AG09309 (cell line): ENCODE measurements around the gene STIP1.

ENCODE experiments used
- DNase-seq: peaks from one replicate; pipeline ENCODE4 v3.0.0-alpha.2; 2010; ENCODE audit warnings: low read depth
- H3K4me3 ChIP-seq: 2 replicates; pipeline ENCODE4 v1.5.1; 2011; ENCODE audit warnings: mild to moderate bottlenecking, low read depth, low read length, moderate library complexity; ENCODE audit not compliant: control insufficient read depth
- CTCF ChIP-seq: IDR thresholded peaks from 2 replicates; pipeline ENCODE4 v1.5.1; 2011; ENCODE audit warnings: mild to moderate bottlenecking, low read depth, low read length, inconsistent platforms; ENCODE audit not compliant: insufficient read depth, control insufficient read depth; ENCODE audit errors: missing control alignments

Gene STIP1

GRCh38 chr11:64204464-64204989 is 18.6 kb downstream of the STIP1 start:
- peak; percentile 83 for TF ChIP-seq CTCF
- H3K4me3 ChIP-seq, result no peak overlapping the region
- DNase-seq, result peak; percentile 83

- no peak within 1 kb of the TSS for H3K4me3 ChIP-seq
- no peak for TF ChIP-seq CTCF
- DNase-seq, result no peak
Observed at GRCh38 chr11:64206457-64207255, 20.7 kb downstream of the STIP1 start, which contains the start of gene FERMT3. FERMT3 (plus strand) TSS chr11:64206721; CDS start chr11:64207365, 644 bp downstream.

GRCh38 chr11:64207256-64208085 is 21.5 kb downstream of the STIP1 start:
- H3K4me3 ChIP-seq, result no peak overlapping the region
- TF ChIP-seq CTCF, result no peak
- DNase-seq, result no peak

GRCh38 chr11:64208086-64208795 is 22.3 kb downstream of the STIP1 start:
- no peak overlapping the region for H3K4me3 ChIP-seq
- DNase-seq, result no peak
- TF ChIP-seq CTCF, result no peak

GRCh38 chr11:64208796-64209562 is 23.0 kb downstream of the STIP1 start:
- DNase-seq, result no peak
- TF ChIP-seq CTCF, result no peak
- no peak overlapping the region for H3K4me3 ChIP-seq

- no peak for TF ChIP-seq CTCF
- H3K4me3 ChIP-seq, result no peak overlapping the region
- DNase-seq, result no peak
Observed at GRCh38 chr11:64209563-64209843, 23.5 kb downstream of the STIP1 start.
